Small intestine (tissue), 7 donors: ENCODE data around the gene SMIM1. TPM values are rescaled to one million over a fixed set of nuclear protein-coding genes. Genes with fewer than 3 reads are reported as not detected.
A peak's percentile ranks its signal among the peaks of the same experiment; 100 is the strongest.

Source experiments
- DNase-seq, 2 donors: peaks; one replicate each; pipeline versions ENCODE4 v3.0.0 to v3.0.0-alpha.2; 2013
- FAIRE-seq: peaks from 2 replicates; lab custom pipeline; 2012; peaks lifted over from hg19 to GRCh38; lab: Jason Lieb, UNC
- H3K27ac ChIP-seq, 3 donors: one replicate each; pipeline ENCODE4 v1.5.1; 2013; ENCODE audit warnings: low read length in 2 of 3, mild to moderate bottlenecking in 2 of 3, control low read depth in 1 of 3, inconsistent platforms in 1 of 3, low read depth in 1 of 3, moderate library complexity in 1 of 3
- H3K27me3 ChIP-seq, 3 donors: one replicate each; pipeline ENCODE4 v1.6.1; 2013; ENCODE audit warnings: low read length in 3 of 3, inconsistent platforms in 1 of 3; ENCODE audit not compliant: control insufficient read depth in 3 of 3, insufficient read depth in 3 of 3
- H3K36me3 ChIP-seq, 3 donors: one replicate each; pipeline ENCODE4 v1.6.1; 2013; ENCODE audit warnings: low read length in 3 of 3, inconsistent platforms in 1 of 3, low read depth in 1 of 3, mild to moderate bottlenecking in 1 of 3, moderate library complexity in 1 of 3; ENCODE audit not compliant: control insufficient read depth in 3 of 3, insufficient read depth in 2 of 3
- H3K4me1 ChIP-seq, 3 donors: one replicate each; pipeline ENCODE4 v1.6.1; 2013; ENCODE audit warnings: low read length in 2 of 3, inconsistent platforms in 1 of 3, low read depth in 1 of 3, mild to moderate bottlenecking in 1 of 3, moderate library complexity in 1 of 3; ENCODE audit not compliant: control insufficient read depth in 3 of 3, insufficient read depth in 2 of 3
- H3K4me3 ChIP-seq, 3 donors: one replicate each; pipeline ENCODE4 v1.5.1; 2013; ENCODE audit warnings: low read length in 3 of 3, control low read depth in 1 of 3, inconsistent platforms in 1 of 3, low read depth in 1 of 3, mild to moderate bottlenecking in 1 of 3, moderate library complexity in 1 of 3
- H3K9me3 ChIP-seq, 2 donors: one replicate each; pipeline ENCODE4 v1.6.1; 2013; ENCODE audit warnings: low read depth in 1 of 2, low read length in 1 of 2; ENCODE audit not compliant: control insufficient read depth in 2 of 2, insufficient read depth in 1 of 2
- WGBS, 3 donors: extraction: QIAGEN DNeasy Blood & Tissue Kit; methylation state at CpG; one replicate each; pipeline ENCODE4 v1.1.7; 2013; 5-methylcytosine and 5-hydroxymethylcytosine counted together
- polyA plus RNA-seq, 4 donors: library from polyadenylated mRNA; stranded (reverse) in 3 of 4; unstranded in 1 of 4; fragments of 200-250 nt in 3 of 4; fragments of 120-200 nt in 1 of 4; gene quantifications; one replicate each; pipeline versions ENCODE4 v1.2.1 to v1.2.3, GENCODE V29; 2013
- donor health status: healthy with polysubstance abuse.
- donor health status: control.
- donor health status: control.
- donor health status: Bipolar disorder and iron deficiency.
- donor health status: healthy.

Gene SMIM1
- polyA plus RNA-seq, 4 donors: 2.1 to 89.2 TPM; not detected in 2

DNA sequence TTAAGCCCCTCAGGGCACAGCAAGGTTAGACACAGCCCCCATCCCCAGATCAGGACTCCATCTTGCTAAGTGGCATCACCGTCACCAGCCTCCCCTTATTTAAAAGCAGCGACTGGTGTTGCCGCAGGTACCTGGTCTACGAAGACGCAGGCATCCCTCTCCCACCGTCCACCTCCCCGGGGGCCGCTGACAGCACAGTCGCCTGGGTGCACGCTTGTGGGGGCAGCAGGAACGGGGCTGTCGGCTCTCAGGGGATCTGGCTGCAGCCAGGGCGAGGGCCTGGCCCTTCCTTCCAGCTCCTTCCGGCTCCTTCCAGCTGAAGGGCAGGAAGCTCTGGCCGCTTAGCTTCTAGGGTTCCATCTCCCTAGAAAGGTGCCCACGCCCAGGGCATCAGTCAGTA, 37.9 kb upstream of the SMIM1 start:
- Histone ChIP-seq H3K36me3 (peaks cover 0 to 25% (median 12%) of the 10 kb centered on the region in 3 donors), H3K4me3 (no peak overlapping the region), H3K27me3 (no peaks in the 10 kb centered on the region), H3K27ac (peak overlapping the region in 1 of 3 donors; percentile 6), H3K9me3 (no peaks in the 10 kb centered on the region), H3K4me1 (peaks cover 0 to 26% (median 0%) of the 10 kb centered on the region in 3 donors)
- FAIRE-seq (no peak), DNase-seq (no peak)
- WGBS, 3 donors: 91 to 95% (median 92%) methylated on average over 15 to 16 of the region's 16 CpGs

DNA sequence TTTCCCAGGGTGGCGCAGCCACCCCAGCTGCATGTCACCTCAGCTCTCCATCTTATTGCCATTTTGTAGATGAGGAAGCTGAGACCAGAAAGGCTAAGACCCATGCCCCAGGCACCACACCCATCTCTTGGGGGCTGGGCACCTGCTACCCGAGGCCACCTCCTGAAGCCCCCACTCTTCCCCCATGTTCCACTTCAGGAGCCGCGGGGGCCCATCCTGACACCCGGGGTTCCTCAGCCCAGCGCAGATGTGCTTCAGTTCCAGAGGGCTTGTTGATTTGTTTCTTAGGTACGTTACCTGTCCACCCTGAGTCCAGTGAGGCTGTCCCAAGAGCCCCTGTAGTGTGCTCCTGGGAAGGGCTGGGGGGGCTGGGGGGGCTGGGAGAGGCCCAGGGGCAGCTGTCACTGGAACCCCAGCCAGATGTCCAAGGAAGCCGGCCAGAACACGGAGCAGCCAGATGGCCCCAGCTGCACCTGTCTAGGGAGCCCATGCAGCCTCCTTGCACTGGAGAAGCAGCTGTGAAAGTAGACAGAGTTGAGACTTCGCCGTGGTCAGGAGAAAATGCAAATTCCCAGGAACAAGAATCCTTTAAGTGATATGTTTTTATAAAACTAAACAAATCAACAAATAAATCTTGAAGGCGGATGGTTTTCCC, 37.4 kb upstream of the SMIM1 start:
- DNase-seq: no peak
- peaks cover 0 to 31% (median 12%) of the 10 kb centered on the region in 3 donors for H3K36me3 ChIP-seq
- H3K4me1 ChIP-seq: peaks cover 0 to 26% (median 0%) of the 10 kb centered on the region in 3 donors
- no peaks in the 10 kb centered on the region for H3K27me3 ChIP-seq
- FAIRE-seq: no peak
- H3K9me3 ChIP-seq: no peaks in the 10 kb centered on the region
- 82 to 87% (median 82%) methylated on average over 12 of the region's 12 CpGs for WGBS, 3 donors
- H3K4me3 ChIP-seq: no peak overlapping the region
- no peak overlapping the region for H3K27ac ChIP-seq

DNA sequence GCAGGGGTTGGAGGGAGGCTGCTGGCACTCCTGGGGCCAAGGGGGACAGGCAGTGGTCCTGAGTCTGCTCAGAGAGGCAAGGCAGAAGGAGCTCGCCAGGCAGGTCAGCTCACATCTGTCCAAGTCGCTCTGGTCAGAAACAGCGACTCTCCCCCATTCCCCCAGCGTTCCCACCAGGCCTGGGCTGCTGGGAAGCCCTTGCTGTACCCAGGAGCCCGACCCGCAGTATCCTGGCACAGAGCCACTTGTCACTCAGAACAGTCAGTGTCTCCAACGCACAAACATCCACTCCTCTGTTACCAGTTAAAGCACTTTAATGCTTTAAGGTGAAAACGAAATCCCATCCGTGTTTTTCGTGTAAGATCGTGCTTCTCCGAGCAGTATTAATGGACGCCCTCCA, 36.9 kb upstream of the SMIM1 start:
- no peak for FAIRE-seq
- Histone ChIP-seq H3K4me3 (no peak overlapping the region), H3K36me3 (peaks cover 0 to 35% (median 12%) of the 10 kb centered on the region in 3 donors), H3K27me3 (no peaks in the 10 kb centered on the region), H3K27ac (no peak overlapping the region), H3K4me1 (peaks cover 0 to 26% (median 0%) of the 10 kb centered on the region in 3 donors), H3K9me3 (no peaks in the 10 kb centered on the region)
- DNase-seq: no peak
- WGBS, 3 donors: 85 to 86% (median 86%) methylated on average over 13 of the region's 13 CpGs

DNA sequence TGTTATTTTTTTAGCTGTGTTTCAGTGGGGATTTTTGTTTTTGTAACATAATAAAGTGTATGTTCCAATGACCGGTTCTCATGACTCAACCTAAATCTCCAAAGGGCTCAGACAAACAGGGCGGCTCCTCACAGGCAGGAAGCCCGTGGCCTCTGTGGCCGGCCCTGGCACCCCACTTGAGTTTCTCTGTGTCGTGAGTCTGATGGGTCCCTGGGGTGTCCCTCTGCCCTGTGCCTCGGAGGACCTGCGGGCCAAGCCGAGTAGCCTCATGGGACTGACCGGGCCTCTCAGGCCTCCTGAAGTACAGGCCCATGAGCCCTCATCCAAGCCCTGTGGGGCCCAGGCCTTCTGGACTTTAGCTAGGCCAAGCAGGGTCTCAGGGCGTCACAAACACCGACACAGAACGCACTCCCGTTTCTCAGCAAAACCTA, 36.4 kb upstream of the SMIM1 start:
- peaks cover 0 to 26% (median 0%) of the 10 kb centered on the region in 3 donors for H3K4me1 ChIP-seq
- FAIRE-seq (no peak), DNase-seq (no peak)
- peaks cover 0 to 38% (median 12%) of the 10 kb centered on the region in 3 donors for H3K36me3 ChIP-seq
- WGBS, 3 donors: 90 to 92% (median 91%) methylated on average over 13 of the region's 13 CpGs
- H3K9me3 ChIP-seq: no peaks in the 10 kb centered on the region
- no peak overlapping the region for H3K4me3 ChIP-seq
- no peak overlapping the region for H3K27ac ChIP-seq
- no peaks in the 10 kb centered on the region for H3K27me3 ChIP-seq

DNA sequence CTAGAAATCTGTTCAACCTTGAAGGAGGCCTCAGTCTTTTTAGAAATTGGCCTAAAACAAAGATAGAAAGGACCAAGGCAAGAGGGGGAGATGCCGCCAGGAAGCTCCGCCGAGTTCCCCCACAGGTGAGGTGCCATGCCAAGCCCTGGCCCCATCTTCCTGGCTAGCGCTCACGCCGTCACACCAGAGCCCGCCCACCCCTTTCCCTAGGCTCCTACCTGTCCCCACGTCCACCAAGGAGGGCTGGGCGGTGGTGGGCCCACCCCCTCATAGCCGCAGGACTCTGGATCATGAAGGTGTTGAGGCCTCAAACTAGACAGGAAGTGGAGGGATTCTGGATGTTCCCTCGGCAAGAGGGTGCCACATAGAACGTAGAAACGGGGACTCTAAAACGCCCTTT, 35.8 kb upstream of the SMIM1 start:
- H3K9me3 ChIP-seq: no peaks in the 10 kb centered on the region
- H3K4me3 ChIP-seq: no peak overlapping the region
- H3K27ac ChIP-seq: no peak overlapping the region
- 88 to 92% (median 89%) methylated on average over 14 of the region's 14 CpGs for WGBS, 3 donors
- FAIRE-seq (no peak), DNase-seq (no peak)
- H3K4me1 ChIP-seq: peaks cover 0 to 26% (median 0%) of the 10 kb centered on the region in 3 donors
- H3K36me3 ChIP-seq: peaks cover 0 to 43% (median 12%) of the 10 kb centered on the region in 3 donors
- H3K27me3 ChIP-seq: no peaks in the 10 kb centered on the region

DNA sequence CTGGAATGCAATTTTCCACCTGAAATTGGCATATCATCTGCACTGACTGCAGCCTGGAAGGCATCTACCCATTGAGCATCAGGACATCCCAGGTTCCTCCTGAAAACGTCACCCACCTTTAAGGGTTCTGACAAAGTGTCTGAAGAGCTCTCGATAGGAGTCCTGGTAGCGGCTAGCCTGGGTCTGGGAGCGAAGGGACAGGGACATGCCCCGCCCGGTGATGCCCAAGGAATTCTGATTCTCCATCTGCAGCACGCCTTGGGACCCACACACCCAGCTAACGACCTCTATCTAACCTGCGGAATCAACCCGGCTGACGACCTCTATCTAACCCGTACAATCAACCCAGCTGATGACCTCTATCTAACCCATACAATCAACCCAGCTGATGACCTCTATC, 33.6 kb upstream of the SMIM1 start:
- Histone ChIP-seq H3K36me3 (peaks cover 0 to 58% (median 12%) of the 10 kb centered on the region in 3 donors), H3K9me3 (no peaks in the 10 kb centered on the region), H3K27me3 (no peaks in the 10 kb centered on the region), H3K4me1 (peaks cover 0 to 8% (median 0%) of the 10 kb centered on the region in 3 donors), H3K27ac (no peak overlapping the region), H3K4me3 (no peak overlapping the region)
- WGBS, 3 donors: 90 to 95% (median 92%) methylated on average over 12 of the region's 12 CpGs
- no peak for DNase-seq
- no peak for FAIRE-seq

DNA sequence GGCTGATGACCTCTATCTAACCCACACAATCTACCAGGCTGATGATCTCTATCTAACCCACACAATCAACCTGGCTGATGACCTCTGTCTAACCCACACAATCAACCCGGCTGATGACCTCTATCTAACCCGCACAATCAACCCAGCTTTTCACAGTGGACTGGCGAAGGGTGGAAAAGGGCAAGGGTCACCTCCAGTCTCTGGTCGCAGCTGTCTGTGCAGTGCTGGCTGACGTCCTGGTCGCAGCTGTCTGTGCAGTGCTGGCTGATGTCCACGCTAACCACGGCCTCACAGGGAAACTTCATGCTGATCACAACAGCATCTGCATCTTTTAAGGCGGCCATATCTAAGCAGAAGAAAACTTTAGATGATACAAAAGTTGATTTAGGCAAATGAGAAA, 32.5 kb upstream of the SMIM1 start:
- Histone ChIP-seq H3K4me1 (peaks cover 0 to under 1% (median 0%) of the 10 kb centered on the region in 3 donors), H3K36me3 (peaks cover 0 to 59% (median 12%) of the 10 kb centered on the region in 3 donors), H3K27ac (no peak overlapping the region), H3K27me3 (no peaks in the 10 kb centered on the region), H3K4me3 (no peak overlapping the region), H3K9me3 (no peaks in the 10 kb centered on the region)
- 79 to 84% (median 84%) methylated on average over 9 of the region's 9 CpGs for WGBS, 3 donors
- FAIRE-seq (no peak), DNase-seq (no peak)

DNA sequence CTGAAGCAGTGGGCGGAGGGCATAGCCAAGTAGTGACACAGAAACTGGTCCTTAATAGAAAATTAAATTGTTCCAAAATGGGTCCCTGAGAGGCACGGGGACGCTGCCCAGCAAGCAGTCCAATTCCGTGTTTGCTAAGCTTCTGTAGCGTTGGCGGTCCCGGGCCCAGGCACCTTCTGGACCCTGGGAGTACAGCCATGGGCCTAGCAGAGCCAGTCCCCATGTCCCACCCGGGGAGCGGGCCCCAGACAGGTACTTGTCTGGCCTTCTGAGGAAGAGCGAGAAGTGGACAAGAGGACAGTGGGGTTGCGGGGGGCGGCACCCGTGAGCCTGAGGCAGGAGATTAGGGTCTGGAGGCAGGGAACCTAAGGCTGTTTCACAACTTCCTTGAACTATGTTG, 31.8 kb upstream of the SMIM1 start:
- Histone ChIP-seq H3K4me3 (no peak overlapping the region), H3K27me3 (no peaks in the 10 kb centered on the region), H3K4me1 (peaks cover 0 to 3% (median 0%) of the 10 kb centered on the region in 3 donors), H3K27ac (no peak overlapping the region), H3K36me3 (peaks cover 0 to 62% (median 12%) of the 10 kb centered on the region in 3 donors), H3K9me3 (no peaks in the 10 kb centered on the region)
- WGBS, 3 donors: 97 to 98% (median 98%) methylated on average over 13 of the region's 13 CpGs
- no peak for FAIRE-seq
- DNase-seq: no peak
